ENCODE measurements around the gene AGBL2.
A peak's percentile ranks its signal among the peaks of the same experiment; 100 is the strongest.
"Not testable (repeated sequence)": the region's sequence is repeated elsewhere in the genome, so short reads cannot be mapped to it uniquely, and the experiment has no call there.

AGBL2 gene

GRCh38 chr11:47715082-47715669 is at the start of gene AGBL2:
TSS of gene AGBL2 (minus strand) at chr11:47715369. CDS start at chr11:47714650, 719 bp downstream.
- DNase-seq = peak; percentile 92

GRCh38 chr11:47759291-47759690 is 44.1 kb upstream of the AGBL2 start:
- not testable (repeated sequence) for DNase-seq

DNA sequence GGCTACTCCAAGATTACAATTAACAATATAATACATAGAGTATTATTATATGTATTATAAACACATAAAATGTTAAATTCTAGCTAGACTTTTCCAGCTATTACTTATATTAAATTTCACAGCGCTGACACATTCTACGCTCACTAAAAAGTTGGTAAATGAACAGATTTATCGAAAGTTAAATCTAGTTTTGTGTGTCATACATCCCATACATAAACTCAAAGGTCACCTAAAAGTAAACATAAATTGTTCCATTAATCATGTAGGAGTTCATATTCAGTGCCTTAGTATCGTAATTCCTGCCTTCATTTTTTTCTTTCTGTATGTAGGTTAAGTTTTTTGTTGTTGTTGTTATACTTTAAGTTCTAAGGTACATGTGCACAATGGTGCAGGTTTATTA is 41.0 kb upstream of the AGBL2 start:
- no peak for DNase-seq

DNA sequence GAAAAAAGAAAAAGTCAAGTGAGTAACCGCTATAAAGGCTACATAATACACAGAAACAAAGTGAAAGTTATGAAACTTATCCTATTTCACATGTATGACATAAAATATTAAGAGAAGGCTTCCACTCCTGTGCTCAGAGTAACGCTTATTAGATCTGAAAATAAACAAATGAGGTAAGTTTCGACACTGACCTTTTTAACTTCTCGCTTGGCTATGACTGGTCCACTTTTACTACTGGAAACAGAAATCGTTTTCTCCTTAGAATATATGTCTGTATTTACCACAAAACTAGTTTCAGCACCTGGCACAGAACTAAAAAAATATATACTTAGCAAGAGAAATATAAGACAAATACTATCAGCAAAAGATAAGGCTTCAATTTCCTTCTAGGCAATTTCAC is 35.6 kb upstream of the AGBL2 start:
- no peak for DNase-seq

GRCh38 chr11:47742494-47742893 is 27.3 kb upstream of the AGBL2 start:
- not testable (repeated sequence) for DNase-seq

DNA sequence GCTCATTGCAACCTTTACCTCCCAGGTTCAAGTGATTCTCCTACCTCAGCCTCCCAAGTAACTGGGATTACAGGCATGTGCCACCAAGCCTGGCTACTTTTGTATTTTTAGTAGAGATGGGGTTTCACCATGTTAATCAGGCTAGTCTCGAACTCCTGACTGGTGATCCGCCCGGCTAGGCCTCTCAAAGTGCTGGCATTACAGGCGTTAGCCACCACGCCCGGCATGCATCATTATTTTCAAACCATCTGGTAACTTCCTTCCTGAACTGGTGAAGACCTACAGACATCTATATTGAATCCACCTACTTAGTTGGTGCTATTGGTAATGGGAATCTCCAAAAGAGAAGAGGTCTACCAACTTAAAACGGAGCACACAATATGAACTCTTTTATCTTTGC is 22.6 kb upstream of the AGBL2 start:
- DNase-seq = not testable (repeated sequence)

GRCh38 chr11:47732271-47732670 is 17.1 kb upstream of the AGBL2 start:
- no peak for DNase-seq

- DNase-seq = no peak
These were observed 16.3 kb upstream of the AGBL2 start for GRCh38 chr11:47731475-47731874.

- DNase-seq = no peak
These were observed 11.8 kb upstream of the AGBL2 start for GRCh38 chr11:47726878-47727514.

- DNase-seq = no peak
These were observed 10.9 kb upstream of the AGBL2 start for GRCh38 chr11:47726118-47726442.

DNA sequence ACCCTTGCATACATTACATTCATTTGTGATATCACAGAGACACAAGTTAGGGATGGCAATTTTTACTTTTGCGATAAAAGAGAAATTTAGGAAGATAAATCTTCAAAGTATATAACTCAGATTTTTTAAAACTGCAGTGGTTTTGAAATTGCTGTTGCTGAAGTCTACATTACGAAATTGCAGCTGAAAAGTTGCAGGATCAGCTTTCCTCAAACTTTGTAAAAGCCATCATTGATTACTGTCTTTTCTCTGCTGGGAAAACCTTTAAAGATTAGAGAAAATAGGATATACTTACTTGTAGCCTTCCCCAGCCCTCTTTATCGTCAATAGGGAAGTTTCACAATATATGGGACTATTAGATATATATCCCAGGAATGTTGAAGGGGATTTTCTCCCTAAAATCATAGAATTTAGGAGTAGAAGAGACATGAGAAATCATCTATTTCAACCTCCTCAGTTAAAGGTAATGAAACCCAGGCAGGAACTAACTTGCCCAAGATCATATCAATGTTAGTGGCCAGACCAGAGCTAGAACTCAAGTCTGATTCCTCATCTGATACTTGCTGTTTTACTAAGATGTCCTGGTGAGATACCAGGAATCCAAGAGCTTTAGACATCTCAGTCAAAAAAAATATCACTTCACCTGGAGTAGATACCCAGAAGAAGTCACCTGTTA is 10.4 kb upstream of the AGBL2 start:
- DNase-seq = no peak

DNA sequence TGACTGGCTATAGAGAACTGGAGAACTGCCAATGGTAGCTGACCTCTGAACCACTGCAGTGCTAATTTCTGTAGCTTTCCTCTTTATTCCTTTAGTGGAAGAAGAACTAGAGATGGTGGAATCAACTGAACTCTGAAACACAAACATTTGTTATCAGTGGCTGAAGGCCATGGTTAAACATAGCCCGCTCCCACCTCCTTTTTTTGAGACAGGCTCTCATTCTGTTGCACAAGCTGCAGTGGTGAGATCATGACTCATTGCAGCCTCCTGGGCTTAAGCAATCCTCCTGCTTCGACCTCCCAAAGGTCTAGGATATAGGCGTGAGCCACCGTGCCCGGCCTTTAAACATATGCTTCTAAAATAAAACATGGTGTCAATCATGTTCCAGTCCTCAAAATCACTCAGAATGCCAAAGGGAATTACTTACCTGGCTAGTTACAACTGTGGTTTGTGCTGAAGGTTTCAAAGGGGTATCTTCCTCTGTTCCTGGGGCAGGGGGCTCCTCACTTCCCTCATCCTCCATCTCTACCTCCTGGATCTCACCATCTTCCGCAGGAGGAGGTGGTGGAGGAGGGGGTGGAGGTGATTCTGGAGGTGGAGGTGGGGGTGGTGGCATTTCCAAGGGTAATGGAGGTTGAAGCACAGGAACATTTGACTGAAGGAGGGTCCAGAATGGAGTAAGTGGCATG is 9.0 kb upstream of the AGBL2 start:
- peak; percentile 21 for DNase-seq

- DNase-seq = no peak
These were observed 7.9 kb upstream of the AGBL2 start for GRCh38 chr11:47723041-47723440.

GRCh38 chr11:47720651-47721050 is 5.5 kb upstream of the AGBL2 start:
- DNase-seq = no peak

GRCh38 chr11:47716692-47717091 is 1.5 kb upstream of the AGBL2 start:
- DNase-seq = peak; percentile 25

- peak; percentile 30 for DNase-seq
These were observed 551 bp downstream of the AGBL2 start for GRCh38 chr11:47714554-47715081.

- no peak for DNase-seq
These were observed 3.4 kb downstream of the AGBL2 start for GRCh38 chr11:47711816-47712215.

DNA sequence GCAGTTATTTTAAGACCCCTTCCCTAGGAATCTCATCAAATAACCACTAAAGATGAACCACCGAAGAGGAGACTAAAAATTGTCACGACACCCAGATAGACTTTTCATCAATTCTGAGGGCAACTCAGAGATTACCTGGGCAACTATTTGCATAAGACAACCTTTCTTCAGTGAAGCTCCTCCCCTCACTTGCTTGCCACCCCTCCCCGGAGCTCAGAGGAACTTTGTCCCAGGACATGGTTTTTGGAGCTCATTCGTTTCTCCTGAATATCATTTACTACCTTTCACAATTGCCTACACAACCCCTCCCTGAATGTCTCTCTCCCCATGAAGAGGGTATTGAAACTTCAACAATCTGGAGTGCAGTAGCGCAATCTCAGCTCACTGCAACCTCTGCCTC is 3.9 kb downstream of the AGBL2 start:
- DNase-seq = no peak

DNA sequence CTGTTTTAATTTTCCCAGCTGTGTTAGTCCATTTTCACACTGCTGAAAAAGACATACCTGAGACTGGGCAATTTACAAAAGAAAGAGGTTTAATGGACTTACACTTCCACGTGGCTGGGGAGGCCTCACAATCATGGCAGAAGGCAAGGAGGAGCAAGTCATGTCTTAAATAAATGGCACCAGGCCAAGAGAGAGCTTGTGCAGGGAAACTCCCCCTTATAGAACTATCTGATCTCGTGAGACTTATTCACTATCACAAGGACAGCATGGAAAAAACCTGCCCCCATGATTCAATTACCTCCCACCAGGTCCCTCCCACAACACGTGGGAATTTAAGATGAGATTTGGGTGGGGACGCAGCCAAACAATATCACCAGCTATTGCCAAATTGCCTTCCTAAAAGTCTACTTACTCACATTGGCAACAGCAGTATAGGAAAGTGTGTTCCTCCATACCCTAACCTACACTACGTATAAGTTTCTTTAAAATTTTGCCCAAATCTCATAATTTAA is 7.8 kb downstream of the AGBL2 start:
- DNase-seq = peak; percentile 25

DNA sequence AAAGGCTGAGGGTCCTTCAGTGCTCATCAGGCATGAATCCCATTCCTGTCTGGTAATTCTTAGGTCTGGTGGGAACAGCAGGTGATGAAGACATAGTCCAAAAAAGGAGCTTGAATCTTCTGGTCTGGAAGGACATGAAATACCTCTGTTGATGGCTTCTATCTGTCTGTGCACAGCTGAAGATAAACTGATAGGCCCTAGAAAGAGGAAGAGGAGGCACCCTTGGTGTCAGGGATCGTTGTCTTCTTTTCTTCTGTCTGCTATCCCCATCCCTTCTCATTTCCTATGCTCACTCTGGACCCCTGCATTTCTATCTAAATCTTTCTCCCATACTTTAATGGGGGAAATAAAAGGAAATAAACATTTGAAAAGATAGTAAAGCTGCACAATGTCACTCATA is 9.4 kb downstream of the AGBL2 start:
- DNase-seq = peak; percentile 71

GRCh38 chr11:47691979-47692378 is 23.2 kb downstream of the AGBL2 start:
- no peak for DNase-seq

- no peak for DNase-seq
These were observed 25.7 kb downstream of the AGBL2 start for GRCh38 chr11:47689480-47689879.

DNA sequence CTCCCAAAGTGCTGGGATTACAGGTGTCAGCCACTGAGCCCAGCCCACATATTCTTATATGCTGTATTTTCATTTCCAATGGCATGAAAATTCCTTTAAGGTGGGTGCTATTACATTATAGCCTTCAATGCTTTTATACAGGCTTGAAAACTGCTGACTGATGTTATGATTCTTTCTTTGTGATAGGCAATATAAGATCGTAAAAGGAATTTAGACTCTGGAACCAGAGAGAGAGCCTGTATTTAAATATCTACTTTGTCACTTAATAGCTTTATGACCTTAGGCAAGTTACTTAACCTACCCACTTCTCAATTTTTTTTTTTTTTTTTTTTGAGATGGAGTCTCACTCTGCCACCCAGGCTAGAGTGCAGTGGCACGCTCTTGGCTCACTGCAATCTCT is 26.2 kb downstream of the AGBL2 start:
- DNase-seq = no peak

DNA sequence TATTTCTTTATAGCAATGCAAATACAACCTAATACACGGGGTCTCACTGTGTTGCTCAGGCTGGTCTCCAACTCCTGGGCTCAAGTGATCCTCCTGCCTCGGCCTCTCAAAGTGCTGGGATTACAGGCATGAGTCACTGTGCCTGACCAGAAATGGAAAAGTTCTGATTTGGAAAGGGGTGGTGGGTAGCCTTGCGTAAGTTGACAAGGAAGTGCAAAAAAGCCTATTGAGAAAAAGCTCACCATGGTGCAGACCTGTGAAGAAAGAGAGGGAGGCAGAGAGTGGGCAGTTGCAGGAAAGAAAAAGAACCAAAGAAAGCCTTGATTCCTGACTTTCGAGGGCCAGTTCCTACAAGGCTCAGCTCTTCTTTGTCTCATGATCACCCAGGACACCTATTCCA is 27.1 kb downstream of the AGBL2 start:
- no peak for DNase-seq

Data from OCI-M1 (cell line).